Measurements from ENCODE around the gene TNRC18. TPM values are rescaled to one million over a fixed set of nuclear protein-coding genes. Genes with fewer than 3 reads are reported as not detected.
A peak's percentile ranks its signal among the peaks of the same experiment; 100 is the strongest.

TNRC18 gene
- total and polyA plus RNA-seq, 9 of the 15 experiments (the other 6 are each of a cell fraction or from before 2014, with no cell fraction given) = 0.03 to 43.2 (median 18.0) TPM

- BruUV-seq (replicated peaks) = no TSS peak
- intact Hi-C loops (cut with micrococcal nuclease) (no loop called here), in situ Hi-C loops (cut with MboI) (no loop called here)
- no peak overlapping the region for H3K4me3 ChIP-seq
- H3K4me1 ChIP-seq (replicated peaks in 1 of 2; ENCODE audit: control insufficient read depth in 2 of 2, insufficient read depth in 2 of 2, low read length in 2 of 2) = peaks cover 2 to 3% of the 10 kb centered on the region in 2 experiments; a peak in 3 of 5 replicates
- no peak overlapping the region for H3K9ac ChIP-seq (ENCODE audit: insufficient read depth in 1 of 2, low read depth in 2 of 2, low read length in 2 of 2)
- FAIRE-seq = no peak
- H2AFZ ChIP-seq (ENCODE audit: low read depth, low read length) = no peak overlapping the region
- DNase-seq (ENCODE audit: extremely low read depth in 1 of 4, low spot score in 3 of 4) = no peak
- TF ChIP-seq, protein P1, sequence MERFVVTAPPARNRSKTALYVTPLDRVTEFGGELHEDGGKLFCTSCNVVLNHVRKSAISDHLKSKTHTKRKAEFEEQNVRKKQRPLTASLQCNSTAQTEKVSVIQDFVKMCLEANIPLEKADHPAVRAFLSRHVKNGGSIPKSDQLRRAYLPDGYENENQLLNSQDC (CRISPR knock-in tag; IDR thresholded peaks at IDR 0.05) = no peak
- peak; percentile 69 for TF ChIP-seq ZBTB33 (CRISPR knock-in tag; IDR thresholded peaks at IDR 0.05)
- no peaks in the 10 kb centered on the region for H3K9me3 ChIP-seq (replicated peaks; ENCODE audit: control insufficient read depth, insufficient read depth, low read depth, low read length)
- H3K27ac ChIP-seq (ENCODE audit: extremely low read depth, low read depth, low read length) = no peak overlapping the region
- no peaks in the 10 kb centered on the region for H3K9me1 ChIP-seq (ENCODE audit: control insufficient read depth, insufficient read depth, low read length)
- no peaks in the 10 kb centered on the region for H3K27me3 ChIP-seq (ENCODE audit: control insufficient read depth in 2 of 2, insufficient read depth in 2 of 2, low read length in 2 of 2)
- peaks cover 10% of the 10 kb centered on the region; the same call in 1 of the 3 replicates for H3K36me3 ChIP-seq (ENCODE audit: control insufficient read depth, insufficient read depth, low read length)
- H4K20me1 ChIP-seq (replicated peaks; ENCODE audit: control insufficient read depth, insufficient read depth, low read length) = no peaks in the 10 kb centered on the region
- no peak for ATAC-seq
- ChIA-PET CTCF (ENCODE audit: low intra/inter-chr PET ratio) (no interaction called here), POLR2A (no interaction called here)
- no peak overlapping the region for H3K4me2 ChIP-seq (ENCODE audit: insufficient read depth, low read length)
- 85% methylated on average over 16 of the region's 43 CpGs for WGBS (ENCODE audit: insufficient coverage, low coverage, missing lambda C conversion rate)
- no peaks in the 10 kb centered on the region for H3K79me2 ChIP-seq (ENCODE audit: control insufficient read depth, insufficient read depth, low read length)
Measured at GRCh38 chr7:5332579-5332978, 91.1 kb downstream of the TNRC18 start.

DNA sequence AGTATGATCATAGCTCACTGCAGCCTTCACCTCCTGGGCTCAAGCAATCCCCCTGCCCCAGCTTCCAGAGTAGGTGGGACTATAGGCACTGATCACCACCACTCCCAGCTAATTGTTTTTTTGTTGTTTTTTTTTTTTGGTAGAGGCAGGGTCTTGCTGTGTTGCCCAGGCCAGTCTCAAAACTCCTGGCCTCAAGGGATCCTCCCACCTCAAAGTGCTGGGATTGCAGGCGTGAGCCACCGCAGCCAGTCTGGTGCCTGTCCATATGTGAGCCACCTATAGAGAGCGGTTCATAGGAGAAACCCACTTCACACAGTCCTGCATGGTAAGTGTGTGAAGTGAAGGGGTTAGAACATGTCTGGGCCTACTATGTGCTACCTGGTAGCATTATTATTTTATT is 93.3 kb downstream of the TNRC18 start:
- Histone ChIP-seq H3K4me3 (no peak overlapping the region), H3K9me3 (replicated peaks; ENCODE audit: control insufficient read depth, insufficient read depth, low read depth, low read length) (no peaks in the 10 kb centered on the region), H3K4me1 (replicated peaks in 1 of 2; ENCODE audit: control insufficient read depth in 2 of 2, insufficient read depth in 2 of 2, low read length in 2 of 2) (peaks cover 0 to 3% of the 10 kb centered on the region in 2 experiments; a peak in 3 of 5 replicates), H3K36me3 (ENCODE audit: control insufficient read depth, insufficient read depth, low read length) (peaks cover 8% of the 10 kb centered on the region; the same call in 1 of the 3 replicates), H2AFZ (ENCODE audit: low read depth, low read length) (no peak overlapping the region), H3K9ac (ENCODE audit: insufficient read depth in 1 of 2, low read depth in 2 of 2, low read length in 2 of 2) (no peak overlapping the region), H3K27me3 (ENCODE audit: control insufficient read depth in 2 of 2, insufficient read depth in 2 of 2, low read length in 2 of 2) (no peaks in the 10 kb centered on the region), H3K79me2 (ENCODE audit: control insufficient read depth, insufficient read depth, low read length) (no peaks in the 10 kb centered on the region), H3K27ac (ENCODE audit: extremely low read depth, low read depth, low read length) (no peak overlapping the region), H3K9me1 (ENCODE audit: control insufficient read depth, insufficient read depth, low read length) (no peaks in the 10 kb centered on the region), H3K4me2 (ENCODE audit: insufficient read depth, low read length) (no peak overlapping the region), H4K20me1 (replicated peaks; ENCODE audit: control insufficient read depth, insufficient read depth, low read length) (no peaks in the 10 kb centered on the region)
- DNase-seq (ENCODE audit: extremely low read depth in 1 of 4, low spot score in 3 of 4) (no peak), ATAC-seq (no peak), FAIRE-seq (no peak)
- POLR2A ChIA-PET = no interaction called here
- intact Hi-C loops (cut with micrococcal nuclease) (no loop called here), in situ Hi-C loops (cut with MboI) (no loop called here)
- 95% methylated on average over 3 of the region's 3 CpGs for WGBS (ENCODE audit: insufficient coverage, low coverage, missing lambda C conversion rate)
- CTCF ChIA-PET (ENCODE audit: low intra/inter-chr PET ratio) = no interaction called here
- TF ChIP-seq ETV5 (CRISPR knock-in tag; IDR thresholded peaks at IDR 0.05; ENCODE audit: low read depth) (no peak), ZNF121 (CRISPR knock-in tag; conservative IDR thresholded peaks at IDR 0.05) (peak; percentile 68), PRPF4 (IDR thresholded peaks at IDR 0.05; ENCODE audit: insufficient read depth, low read depth, low read length, poor library complexity, severe bottlenecking) (no peak), ZBTB1 (CRISPR knock-in tag; IDR thresholded peaks at IDR 0.05; ENCODE audit: borderline replicate concordance, low read depth) (no peak), SMARCE1 (IDR thresholded peaks at IDR 0.05) (no peak), ZKSCAN1 (IDR thresholded peaks at IDR 0.05; ENCODE audit: low read depth, low read length) (peak; percentile 55; the same call in 1 of the 2 replicates)
- TF ChIP-seq, protein P2, sequence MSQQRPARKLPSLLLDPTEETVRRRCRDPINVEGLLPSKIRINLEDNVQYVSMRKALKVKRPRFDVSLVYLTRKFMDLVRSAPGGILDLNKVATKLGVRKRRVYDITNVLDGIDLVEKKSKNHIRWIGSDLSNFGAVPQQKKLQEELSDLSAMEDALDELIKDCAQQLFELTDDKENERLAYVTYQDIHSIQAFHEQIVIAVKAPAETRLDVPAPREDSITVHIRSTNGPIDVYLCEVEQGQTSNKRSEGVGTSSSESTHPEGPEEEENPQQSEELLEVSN (IDR thresholded peaks at IDR 0.05; ENCODE audit: borderline replicate concordance in 1 of 2, extremely low read depth in 1 of 2, insufficient read depth in 1 of 2, insufficient read length in 1 of 2, low read depth in 1 of 2, low read length in 1 of 2, poor library complexity in 1 of 2, severe bottlenecking in 1 of 2) = no peak
- BruUV-seq (replicated peaks) = no TSS peak
